Peyer's patch (tissue), 4 donors: Measurements from ENCODE around the gene COL7A1. TPM values are rescaled to one million over a fixed set of nuclear protein-coding genes. Genes with fewer than 3 reads are reported as not detected.

ENCODE experiments used
- DNase-seq, 3 donors: peaks; one replicate each; pipeline ENCODE4 v3.0.0-alpha.2; 2017 to 2019
- H3K27ac ChIP-seq, 4 donors: fragments of 200-600 bp; sonication (generic); one replicate each; pipeline ENCODE4 v1.5.1; 2016 to 2019
- H3K27me3 ChIP-seq, 2 donors: fragments of 200-600 bp; sonication (generic); one replicate each; pipeline ENCODE4 v1.5.1; 2019
- H3K36me3 ChIP-seq, 3 donors: fragments of 200-600 bp; sonication (generic); one replicate each; pipeline ENCODE4 v1.5.1; 2016 to 2019
- H3K4me1 ChIP-seq, 4 donors: fragments of 200-600 bp; sonication (generic); one replicate each; pipeline ENCODE4 v1.5.1; 2016 to 2019
- H3K4me3 ChIP-seq, 4 donors: fragments of 200-600 bp; sonication (generic); 1 replicate in 3 of 4; 2 replicates in 1 of 4; pipeline ENCODE4 v1.5.1; 2016 to 2019; ENCODE audit warnings: mild to moderate bottlenecking in 1 of 4
- H3K9me3 ChIP-seq, 4 donors: fragments of 200-600 bp; sonication (generic); one replicate each; pipeline ENCODE4 v1.5.1; 2016 to 2019; ENCODE audit warnings: mild to moderate bottlenecking in 1 of 4
- CTCF ChIP-seq, 6 experiments: fragments of 450-650 bp in 4 of 6; fragments of 200-600 bp in 2 of 6; sonication (generic) in 1 of 6; IDR thresholded peaks; one replicate each; pipeline ENCODE4 v1.5.1; 2017 to 2019; ENCODE audit warnings: antibody characterized with exemption in 6 of 6, mild to moderate bottlenecking in 3 of 6, moderate library complexity in 1 of 6
- POLR2A ChIP-seq, 2 donors: fragments of 450-650 bp; IDR thresholded peaks; one replicate each; pipeline ENCODE4 v1.5.1; 2017; ENCODE audit warnings: antibody characterized with exemption in 2 of 2, mild to moderate bottlenecking in 2 of 2, moderate library complexity in 2 of 2
- total RNA-seq, 4 donors: library from RNA; depleted of rRNA; stranded (reverse); fragments of >200 nt; gene quantifications; one replicate each; pipeline ENCODE4 v1.1.0, GENCODE V29; 2016

The COL7A1 gene
- total RNA-seq, 4 donors from 2014 or later: 7.5 to 101 (median 21.7) TPM

- no peaks in the 10 kb centered on the region for H3K27me3 ChIP-seq
- H3K36me3 ChIP-seq: no peaks in the 10 kb centered on the region
- H3K4me1 ChIP-seq: no peaks in the 10 kb centered on the region
- H3K9me3 ChIP-seq: no peaks in the 10 kb centered on the region
- TF ChIP-seq POLR2A (IDR thresholded peaks at IDR 0.05) (no peak), CTCF (IDR thresholded peaks at IDR 0.05) (no peak)
- H3K4me3 ChIP-seq: no peak overlapping the region
- no peak overlapping the region for H3K27ac ChIP-seq
- DNase-seq: no peak
Measured at GRCh38 chr3:48572517-48572916, 22.6 kb downstream of the COL7A1 start.

- H3K27me3 ChIP-seq: no peaks in the 10 kb centered on the region
- TF ChIP-seq POLR2A (IDR thresholded peaks at IDR 0.05) (no peak), CTCF (IDR thresholded peaks at IDR 0.05) (no peak)
- H3K4me1 ChIP-seq: no peaks in the 10 kb centered on the region
- H3K9me3 ChIP-seq: no peaks in the 10 kb centered on the region
- no peak overlapping the region for H3K4me3 ChIP-seq
- no peaks in the 10 kb centered on the region for H3K36me3 ChIP-seq
- no peak overlapping the region for H3K27ac ChIP-seq
- DNase-seq: no peak
Measured at GRCh38 chr3:48571938-48572337, 23.2 kb downstream of the COL7A1 start.

DNA sequence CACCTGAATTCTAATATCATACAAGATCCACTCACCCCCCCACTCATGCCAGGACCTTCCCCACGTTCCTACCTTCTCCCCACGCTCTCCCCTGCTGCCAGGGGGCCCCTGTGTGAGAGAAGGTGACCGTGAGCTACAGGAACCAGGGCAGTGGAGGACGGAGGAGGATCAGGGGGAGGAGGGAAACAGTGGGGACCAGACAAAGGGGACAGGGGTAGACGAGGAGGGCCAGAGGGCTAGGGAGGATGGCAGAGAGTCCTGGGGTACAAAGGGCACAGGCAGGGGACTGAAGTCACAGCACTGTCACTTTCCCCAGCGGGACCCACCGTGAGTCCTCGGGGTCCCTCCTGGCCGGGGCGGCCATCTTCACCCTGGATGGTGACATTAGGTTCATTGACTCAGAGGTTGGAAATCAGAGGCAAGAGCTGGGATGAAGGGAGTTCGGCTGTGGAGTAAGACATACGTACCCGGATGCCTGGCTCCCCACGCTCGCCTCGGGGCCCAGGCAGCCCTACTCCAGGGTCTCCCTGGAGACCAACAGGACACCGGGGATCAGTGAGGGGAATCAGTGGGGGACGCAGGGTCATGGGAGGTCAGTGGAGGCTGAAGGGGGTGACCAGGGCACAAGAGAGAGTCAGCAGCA, 25.2 kb downstream of the COL7A1 start:
- DNase-seq: no peak
- H3K27me3 ChIP-seq: no peaks in the 10 kb centered on the region
- H3K4me3 ChIP-seq: no peak overlapping the region
- no peak overlapping the region for H3K27ac ChIP-seq
- TF ChIP-seq CTCF (IDR thresholded peaks at IDR 0.05): no peak
- H3K4me1 ChIP-seq: no peaks in the 10 kb centered on the region
- no peaks in the 10 kb centered on the region for H3K36me3 ChIP-seq
- no peaks in the 10 kb centered on the region for H3K9me3 ChIP-seq

- no peak for DNase-seq
Measured at GRCh38 chr3:48569400-48569799, 25.7 kb downstream of the COL7A1 start.

DNA sequence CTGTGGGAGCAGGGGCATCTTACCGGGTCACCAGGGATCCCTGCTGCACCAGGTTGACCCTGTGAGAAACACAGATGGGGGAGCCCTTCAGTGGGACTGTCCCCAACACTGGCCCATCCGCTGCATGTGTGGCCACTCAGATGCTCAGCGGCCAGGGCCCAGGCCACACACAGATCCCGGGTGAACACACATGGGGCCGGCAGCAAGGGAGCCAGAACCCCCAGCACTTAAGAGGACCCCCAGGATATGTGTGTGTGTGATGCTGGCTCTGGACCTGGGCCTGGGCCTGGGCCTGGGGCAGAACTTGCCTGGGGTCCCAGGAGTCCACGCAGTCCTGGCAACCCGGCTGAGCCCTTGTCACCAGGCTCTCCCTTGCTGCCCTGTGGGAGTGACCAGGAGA, 26.7 kb downstream of the COL7A1 start:
- Histone ChIP-seq H3K27ac (no peak overlapping the region), H3K9me3 (no peaks in the 10 kb centered on the region), H3K27me3 (no peaks in the 10 kb centered on the region), H3K4me1 (no peaks in the 10 kb centered on the region), H3K36me3 (no peaks in the 10 kb centered on the region), H3K4me3 (no peak overlapping the region)
- TF ChIP-seq POLR2A (IDR thresholded peaks at IDR 0.05) (no peak), CTCF (IDR thresholded peaks at IDR 0.05) (no peak)
- no peak for DNase-seq

More at GRCh38 chr3:48569400-48569799, 25.7 kb downstream of the COL7A1 start:
- no peaks in the 10 kb centered on the region for H3K4me1 ChIP-seq
- no peak overlapping the region for H3K27ac ChIP-seq
- no peaks in the 10 kb centered on the region for H3K36me3 ChIP-seq
- TF ChIP-seq POLR2A (IDR thresholded peaks at IDR 0.05) (no peak), CTCF (IDR thresholded peaks at IDR 0.05) (no peak)
- no peaks in the 10 kb centered on the region for H3K9me3 ChIP-seq
- no peak overlapping the region for H3K4me3 ChIP-seq
- H3K27me3 ChIP-seq: no peaks in the 10 kb centered on the region

GRCh38 chr3:48567500-48567899, 27.6 kb downstream of the COL7A1 start:
- H3K4me1 ChIP-seq: no peaks in the 10 kb centered on the region
- TF ChIP-seq CTCF (IDR thresholded peaks at IDR 0.05) (no peak), POLR2A (IDR thresholded peaks at IDR 0.05) (no peak)
- H3K9me3 ChIP-seq: no peaks in the 10 kb centered on the region
- H3K27me3 ChIP-seq: no peaks in the 10 kb centered on the region
- H3K36me3 ChIP-seq: no peaks in the 10 kb centered on the region
- DNase-seq: no peak
- no peak overlapping the region for H3K27ac ChIP-seq
- H3K4me3 ChIP-seq: no peak overlapping the region
